NCI-H510A (cell line): ENCODE data around the gene GSG1L.
"Not testable (repeated sequence)": the region's sequence is repeated elsewhere in the genome, so short reads cannot be mapped to it uniquely, and the experiment has no call there.

Source experiments
- DNase-seq: peaks from one replicate; lab custom pipeline; 2025; lab: John Stamatoyannopoulos, UW

GSG1L gene

DNA sequence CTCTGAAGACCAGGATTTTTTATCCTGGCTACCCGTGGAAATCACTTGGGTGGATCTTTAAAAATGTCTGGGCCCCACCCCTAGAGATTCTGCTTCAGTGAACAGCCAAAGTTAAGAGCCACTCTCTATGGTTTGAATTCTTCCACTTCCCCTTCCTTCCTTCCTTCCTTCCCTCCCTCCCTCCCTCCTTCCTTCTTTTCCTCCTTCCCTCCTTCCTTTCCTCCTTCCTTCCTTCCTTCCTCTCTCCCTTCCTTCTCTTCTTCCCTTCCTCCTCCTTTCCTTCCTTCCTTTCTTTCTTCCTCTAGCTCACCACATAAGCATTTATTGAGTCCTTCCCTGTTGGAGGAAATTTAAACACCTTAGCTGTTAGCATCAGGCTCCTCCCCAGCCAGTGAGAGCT is 310.0 kb downstream of the GSG1L start:
- DNase-seq: no peak

DNA sequence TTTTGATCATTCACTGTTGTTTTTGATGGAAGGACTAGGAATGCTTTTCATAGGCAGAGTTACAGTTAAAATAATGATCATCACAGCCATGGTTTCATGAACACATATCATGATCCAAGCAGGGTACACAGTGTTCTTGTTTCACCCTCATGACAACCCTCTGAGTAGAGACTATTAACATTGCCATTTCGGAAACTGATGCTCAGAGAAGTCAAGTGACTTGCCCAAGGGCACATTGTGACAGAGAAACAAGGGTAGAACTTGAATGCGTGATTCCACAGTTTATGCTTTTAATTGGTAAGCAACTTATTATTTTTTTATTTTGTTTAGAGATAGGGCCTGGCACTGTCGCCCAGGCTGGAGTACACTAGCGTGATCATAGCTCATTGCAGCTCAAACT is 311.3 kb downstream of the GSG1L start:
- no peak for DNase-seq

DNA sequence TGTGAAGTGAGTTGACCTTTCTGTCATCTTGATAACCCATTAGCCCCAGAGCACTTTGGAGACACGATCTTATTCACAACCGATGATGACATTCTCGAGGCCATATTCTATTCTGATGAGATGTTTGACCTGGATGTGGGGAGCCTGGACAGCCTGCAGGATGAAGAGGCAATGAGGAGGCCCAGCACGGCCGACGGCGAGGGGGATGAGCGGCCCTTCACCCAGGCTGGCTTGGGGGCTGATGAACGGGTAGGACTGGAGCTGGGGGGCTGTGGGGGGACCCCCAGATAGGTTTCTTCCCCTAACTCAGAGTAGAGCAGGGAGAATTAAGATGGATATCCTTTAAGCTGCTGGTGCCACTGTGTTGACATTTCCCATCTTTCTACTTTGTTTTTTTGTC is 311.8 kb downstream of the GSG1L start:
- DNase-seq: no peak

DNA sequence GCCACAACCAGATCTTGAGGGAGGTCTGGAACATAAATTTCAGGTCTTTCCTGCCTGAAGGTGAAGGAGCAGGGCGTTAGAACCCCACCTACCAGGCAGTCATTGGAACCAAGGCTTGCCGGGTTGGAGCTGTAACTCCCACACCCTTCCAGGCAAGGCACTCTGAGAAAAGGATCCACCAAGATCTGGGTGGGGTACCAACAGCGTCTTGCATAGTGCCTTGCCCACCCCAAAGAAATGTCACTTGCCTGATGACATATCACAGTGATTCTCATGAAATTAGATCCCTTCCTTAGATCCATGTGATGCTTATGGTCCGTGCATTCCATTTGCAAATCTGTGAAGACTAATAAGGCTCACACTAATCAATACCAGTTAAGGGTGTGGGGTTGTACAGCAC is 312.3 kb downstream of the GSG1L start:
- no peak for DNase-seq

DNA sequence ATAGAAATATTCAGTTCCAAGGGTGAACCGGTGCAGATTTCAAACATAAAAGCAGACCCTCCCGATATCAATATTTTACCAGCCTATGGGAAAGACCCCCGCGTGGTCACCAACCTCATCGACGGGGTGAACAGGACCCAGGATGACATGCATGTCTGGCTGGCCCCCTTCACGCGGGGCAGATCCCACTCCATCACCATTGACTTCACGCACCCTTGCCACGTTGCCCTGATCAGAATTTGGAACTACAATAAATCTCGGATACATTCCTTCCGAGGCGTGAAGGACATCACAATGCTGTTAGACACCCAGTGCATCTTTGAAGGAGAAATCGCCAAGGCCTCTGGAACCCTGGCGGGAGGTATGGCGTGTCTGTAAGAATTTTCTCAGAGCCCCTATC is 313.6 kb downstream of the GSG1L start:
- no peak for DNase-seq

DNA sequence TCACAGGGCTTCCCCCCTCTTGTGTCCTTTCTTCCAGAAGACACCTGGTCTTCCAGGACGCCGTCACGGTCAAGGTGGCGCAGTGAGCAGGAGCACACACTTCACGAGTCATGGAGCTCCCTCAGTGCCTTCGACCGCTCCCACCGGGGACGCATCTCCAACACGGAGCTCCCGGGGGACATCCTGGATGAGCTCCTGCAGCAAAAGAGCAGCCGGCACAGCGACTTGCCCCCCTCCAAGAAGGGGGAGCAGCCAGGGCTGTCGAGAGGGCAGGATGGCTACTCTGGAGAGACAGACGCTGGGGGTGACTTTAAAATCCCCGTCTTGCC is 314.0 kb downstream of the GSG1L start:
- no peak for DNase-seq

DNA sequence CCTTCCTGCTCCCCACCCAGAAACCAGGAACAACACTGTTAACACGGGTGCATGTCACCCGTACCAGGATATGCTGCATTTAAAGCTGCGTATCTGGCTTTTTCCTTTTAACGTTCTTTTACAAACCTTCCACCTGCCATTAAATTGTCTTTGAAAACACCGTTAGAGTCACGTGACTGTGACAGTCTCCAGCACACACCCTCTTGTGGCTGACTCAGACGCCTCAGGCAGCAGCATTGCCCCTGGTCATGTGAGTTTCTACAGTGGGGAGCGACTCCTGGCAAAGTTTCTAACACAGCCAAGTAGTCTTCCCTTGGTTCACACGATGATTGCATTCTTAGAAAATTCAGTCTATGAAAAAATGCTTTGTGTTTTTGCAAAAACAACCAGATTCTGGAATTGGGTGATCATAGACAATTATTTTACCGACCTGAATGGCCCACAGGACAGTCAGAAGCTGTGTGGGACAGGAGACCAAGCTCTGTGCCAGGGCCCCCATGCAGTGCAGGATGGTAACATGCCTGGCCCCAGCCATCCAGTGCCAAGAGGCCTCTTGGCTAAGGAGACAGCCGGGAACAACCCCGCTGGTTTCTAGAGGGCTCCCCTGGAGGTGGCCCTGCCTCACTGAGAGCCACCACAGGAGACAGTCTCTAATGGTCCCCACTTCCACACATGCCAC is 314.5 kb downstream of the GSG1L start:
- peak; percentile 34 for DNase-seq

DNA sequence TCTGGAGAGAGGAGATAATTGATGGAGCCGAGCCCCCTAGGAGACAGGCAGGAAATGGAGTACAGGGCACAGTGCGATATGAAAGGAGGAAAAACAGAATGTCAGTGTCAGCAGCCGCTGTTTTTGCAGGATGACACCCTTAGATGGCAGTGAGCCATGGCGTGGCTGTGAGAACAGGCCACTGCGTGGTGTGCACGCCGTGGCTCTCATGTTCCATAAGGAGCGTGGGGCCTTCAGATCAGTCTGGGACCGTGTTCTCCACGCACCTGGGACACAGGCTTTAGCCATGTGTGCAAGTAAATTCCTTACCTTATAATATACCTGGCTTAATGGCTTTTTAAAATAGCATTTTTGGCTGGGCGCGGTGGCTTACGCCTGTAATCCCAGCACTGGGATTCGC is 315.6 kb downstream of the GSG1L start:
- no peak for DNase-seq

DNA sequence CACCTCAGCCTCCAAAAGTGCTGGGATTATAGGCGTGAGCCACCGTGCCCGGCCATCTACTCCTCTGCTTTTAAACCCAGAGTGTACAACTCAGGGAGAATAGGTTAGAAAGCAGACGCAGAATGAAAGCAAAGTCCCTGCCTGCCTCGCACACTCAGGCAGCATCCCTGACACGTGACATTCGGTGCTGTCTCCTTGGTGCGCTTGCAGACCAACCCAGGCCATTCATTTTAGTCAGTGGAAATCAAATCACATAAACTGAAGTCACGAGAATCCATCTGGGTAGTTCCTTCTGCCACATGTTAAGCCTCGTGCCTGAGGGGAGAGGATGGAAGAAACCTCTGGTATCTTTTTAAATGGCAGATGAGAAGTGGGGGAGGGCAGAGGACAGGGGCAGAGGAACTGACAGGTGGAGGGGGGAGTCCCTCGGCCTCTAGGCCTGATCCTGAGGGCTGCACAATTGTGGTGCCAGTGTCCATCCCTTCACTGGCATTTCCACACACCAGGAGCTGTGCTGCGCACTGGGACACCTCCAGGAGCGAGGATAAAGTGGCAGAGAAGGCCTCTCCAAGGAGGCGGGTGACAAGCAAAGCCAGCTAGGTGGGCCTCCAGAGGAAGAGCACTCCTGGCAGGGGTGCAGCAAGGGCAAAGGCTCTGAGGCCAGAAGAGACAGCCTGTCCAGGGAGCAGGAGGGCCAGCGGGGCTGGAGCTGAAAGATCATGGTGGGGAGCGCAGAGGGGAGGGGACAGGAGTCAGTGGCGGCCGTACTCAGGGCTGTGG is 317.2 kb downstream of the GSG1L start:
- DNase-seq: no peak

DNA sequence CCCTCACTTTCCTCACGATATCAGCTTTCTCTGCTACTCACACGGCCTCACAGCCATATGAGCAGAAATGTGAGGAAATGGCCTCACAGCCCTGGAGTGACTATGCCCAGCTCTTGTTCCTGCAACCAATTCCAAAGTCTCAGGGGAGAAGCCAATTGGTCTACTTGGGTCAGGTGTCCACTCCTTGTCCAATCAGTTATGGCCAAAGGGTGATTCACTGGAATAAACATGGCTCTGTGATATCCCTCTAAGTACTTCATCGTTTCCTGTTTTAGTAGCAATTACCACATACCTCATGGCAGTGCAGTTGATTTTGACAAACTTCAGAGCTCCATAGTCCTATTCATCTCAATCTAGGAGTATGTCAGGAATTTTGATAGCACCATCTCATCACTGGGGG is 318.2 kb downstream of the GSG1L start:
- no peak for DNase-seq

DNA sequence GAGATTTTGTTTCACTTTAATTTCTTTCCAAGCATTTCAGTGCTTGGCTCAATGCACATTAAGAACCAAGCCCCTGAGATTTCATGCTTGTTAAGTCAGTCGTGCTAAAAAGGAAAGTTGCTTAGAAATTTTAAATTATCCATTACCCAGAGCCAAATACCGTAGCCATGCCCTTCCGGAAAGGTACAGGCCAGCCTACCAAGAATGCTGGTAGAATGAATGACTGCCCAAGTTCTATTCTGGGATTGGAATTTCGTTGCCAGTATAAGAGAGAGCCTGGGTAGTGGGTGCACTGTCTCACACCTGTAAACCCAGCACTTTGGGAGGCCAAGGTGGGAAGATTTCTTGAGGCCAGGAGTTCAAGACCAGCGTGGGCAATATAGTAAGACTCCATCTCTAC is 319.6 kb downstream of the GSG1L start:
- DNase-seq: no peak

DNA sequence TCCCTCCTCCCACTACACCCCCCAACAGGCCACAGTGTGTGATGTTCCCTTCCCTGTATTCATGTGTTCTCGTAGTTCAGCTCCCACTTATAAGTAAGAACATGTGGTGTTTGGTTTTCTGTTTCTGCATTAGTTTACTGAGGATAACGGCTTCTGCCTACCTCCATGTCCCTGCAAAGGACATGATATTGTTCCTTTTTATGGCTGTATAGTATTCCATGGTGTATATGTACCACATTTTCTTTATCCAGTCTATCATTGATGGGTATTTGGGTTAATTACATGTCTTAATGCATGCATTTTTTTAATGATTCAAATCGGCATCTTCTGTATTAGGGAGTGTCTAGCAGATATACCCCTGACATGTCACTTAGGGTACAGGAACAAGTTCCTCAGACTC is 320.5 kb downstream of the GSG1L start:
- DNase-seq: not testable (repeated sequence)

DNA sequence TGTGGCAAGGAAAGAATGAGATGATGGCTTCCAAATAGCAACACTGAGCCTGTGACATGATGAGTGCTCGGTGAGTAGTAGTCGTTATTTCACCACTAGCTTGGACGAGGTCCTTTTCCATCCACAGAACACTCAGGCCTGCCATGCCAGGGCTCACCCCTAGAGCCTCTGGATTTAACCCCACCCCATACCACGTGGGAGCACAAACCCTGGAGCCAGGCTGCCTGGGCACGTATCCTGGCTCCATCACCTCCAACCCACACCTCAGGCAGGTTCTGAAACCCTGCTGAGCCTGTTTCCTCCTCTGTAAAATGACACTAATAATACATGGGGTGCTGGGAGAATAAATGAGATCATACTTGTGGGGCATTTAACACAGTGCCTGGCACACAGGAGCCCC is 321.2 kb downstream of the GSG1L start:
- no peak for DNase-seq

DNA sequence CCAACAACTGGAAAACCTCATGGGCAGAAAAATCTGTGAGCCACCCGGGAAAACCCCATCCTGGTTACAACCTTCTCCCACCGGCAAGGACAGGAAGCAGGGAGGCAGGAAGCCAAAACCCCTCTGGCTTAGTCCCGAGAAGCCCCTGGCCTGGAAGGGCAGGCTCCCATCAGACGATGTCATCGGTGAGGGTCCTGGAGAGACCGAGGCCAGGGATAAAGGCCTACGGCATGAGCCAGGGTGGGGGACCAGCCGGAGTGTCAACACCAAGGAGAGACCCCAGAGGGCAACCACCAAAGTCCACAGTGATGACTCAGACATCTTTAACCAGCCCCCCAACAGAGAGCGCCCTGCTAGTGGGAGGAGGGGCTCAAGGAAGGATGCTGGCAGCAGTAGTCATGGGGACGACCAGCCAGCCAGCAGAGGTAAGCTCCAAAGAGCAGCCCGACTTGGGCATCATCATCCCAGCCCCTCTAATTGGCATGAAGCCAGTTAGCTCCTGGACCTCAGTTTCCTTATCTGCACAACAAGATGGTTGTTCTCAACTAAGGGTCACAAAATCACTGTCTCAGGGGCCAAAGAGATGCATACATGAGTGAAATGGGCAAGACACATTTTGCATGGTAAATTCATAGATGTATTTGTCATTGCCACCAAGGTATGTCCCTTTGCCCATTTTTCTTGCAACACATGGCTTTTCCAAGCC is 322.9 kb downstream of the GSG1L start:
- no peak for DNase-seq

DNA sequence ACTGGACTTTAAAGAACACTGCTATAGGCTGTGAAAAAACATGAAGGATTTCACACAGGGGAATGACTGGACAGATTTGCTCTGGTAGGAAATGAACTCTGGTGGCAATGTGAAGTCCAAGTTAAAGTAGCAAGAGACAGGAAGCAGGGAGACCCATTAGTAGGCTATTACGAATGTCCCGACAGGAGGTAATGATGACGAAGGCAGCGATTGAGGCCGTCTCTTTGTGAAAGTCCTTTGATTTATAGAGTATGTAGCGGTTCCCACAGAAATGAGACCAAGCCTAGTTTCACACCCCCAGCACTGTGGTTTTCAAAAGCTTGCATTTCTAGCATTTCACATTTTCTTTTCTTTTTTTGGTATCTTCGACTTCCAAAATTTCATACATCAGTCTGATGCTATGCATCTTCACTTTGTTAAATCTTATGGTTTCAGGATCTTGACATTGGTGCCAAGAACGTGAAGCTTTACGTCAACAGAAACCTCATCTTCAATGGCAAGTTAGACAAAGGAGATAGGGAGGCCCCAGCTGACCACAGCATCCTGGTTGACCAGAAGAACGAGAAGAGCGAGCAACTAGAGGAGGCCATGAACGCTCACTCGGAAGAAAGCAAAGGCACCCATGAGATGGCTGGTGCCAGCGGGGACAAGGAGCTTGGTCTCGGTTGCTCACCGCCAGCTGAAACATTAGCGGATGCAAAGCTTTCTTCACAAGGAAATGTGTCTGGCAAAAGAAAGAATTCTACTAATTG is 323.7 kb downstream of the GSG1L start:
- no peak for DNase-seq

DNA sequence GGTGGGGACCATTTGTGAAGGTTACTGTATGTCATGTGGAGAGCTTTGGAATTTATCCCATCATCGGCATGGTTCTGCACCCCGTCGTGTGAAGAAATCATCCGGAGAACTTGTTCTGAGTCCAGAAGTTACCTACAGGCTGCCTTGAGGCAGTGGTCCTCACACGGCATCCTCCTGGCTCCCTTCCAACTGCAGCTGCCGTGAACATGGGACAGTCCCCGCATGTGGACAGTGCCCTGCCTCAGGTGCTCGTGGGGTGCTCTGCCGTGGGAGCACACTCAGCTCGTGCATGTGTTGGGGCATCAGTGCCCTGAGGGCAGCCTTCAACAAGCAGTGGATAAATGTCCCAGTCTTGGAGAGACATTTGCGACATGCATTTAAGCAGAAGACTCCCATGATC is 324.9 kb downstream of the GSG1L start:
- no peak for DNase-seq
